Mesendoderm (in vitro differentiated cells): Measurements from ENCODE around the gene CCDC142.

Source experiments
- DNase-seq: peaks from one replicate; pipeline ENCODE4 v3.0.0; 2013
- H2AK5ac ChIP-seq: 2 replicates; pipeline ENCODE4 v1.6.1; 2013; ENCODE audit warnings: low read length, inconsistent platforms
- H2BK120ac ChIP-seq: 2 replicates; pipeline ENCODE4 v1.6.1; 2013; ENCODE audit warnings: low read depth, mild to moderate bottlenecking, low read length, moderate library complexity, mixed read lengths
- H2BK15ac ChIP-seq: replicated peaks from 2 replicates; pipeline ENCODE4 v1.6.1; 2013; ENCODE audit warnings: low read depth, mild to moderate bottlenecking, moderate library complexity
- H2BK5ac ChIP-seq: 2 replicates; pipeline ENCODE4 v1.6.1; 2013; ENCODE audit warnings: low read length, inconsistent platforms
- H3K18ac ChIP-seq: 2 replicates; pipeline ENCODE4 v1.6.1; 2013; ENCODE audit warnings: mild to moderate bottlenecking, low read length, mixed read lengths
- H3K23ac ChIP-seq: one replicate; pipeline ENCODE4 v1.6.1; 2013; ENCODE audit warnings: low read length
- H3K27ac ChIP-seq: 2 replicates; pipeline ENCODE4 v1.5.1; 2013; ENCODE audit warnings: low read depth, mild to moderate bottlenecking, inconsistent platforms, low read length, moderate library complexity
- H3K27me3 ChIP-seq: 2 replicates; pipeline ENCODE4 v1.6.1; 2013; ENCODE audit warnings: low read length, control low read depth, mild to moderate bottlenecking, inconsistent platforms; ENCODE audit not compliant: insufficient read depth, poor library complexity
- H3K36me3 ChIP-seq: 2 replicates; pipeline ENCODE4 v1.6.1; 2013; ENCODE audit warnings: low read length, inconsistent platforms; ENCODE audit not compliant: control insufficient read depth, insufficient read depth
- H3K4ac ChIP-seq: one replicate; pipeline ENCODE4 v1.6.1; 2013; ENCODE audit warnings: low read depth, mild to moderate bottlenecking, low read length, moderate library complexity
- H3K4me1 ChIP-seq: 2 replicates; pipeline ENCODE4 v1.6.1; 2013; ENCODE audit warnings: low read depth, low read length, inconsistent platforms; ENCODE audit not compliant: control insufficient read depth
- H3K4me2 ChIP-seq: 2 replicates; pipeline ENCODE4 v1.6.1; 2013; ENCODE audit warnings: low read length
- H3K4me3 ChIP-seq: 2 replicates; pipeline ENCODE4 v1.5.1; 2013; ENCODE audit warnings: mild to moderate bottlenecking, low read length
- H3K56ac ChIP-seq: one replicate; pipeline ENCODE4 v1.6.1; 2013; ENCODE audit warnings: low read length
- H3K79me1 ChIP-seq: 2 replicates; pipeline ENCODE4 v1.6.1; 2013; ENCODE audit warnings: low read length, inconsistent platforms
- H3K79me2 ChIP-seq: 2 replicates; pipeline ENCODE4 v1.6.1; 2013; ENCODE audit warnings: mild to moderate bottlenecking, low read length; ENCODE audit not compliant: control insufficient read depth, insufficient read depth
- H3K9ac ChIP-seq: 2 replicates; pipeline ENCODE4 v1.6.1; 2013; ENCODE audit warnings: low read length, inconsistent platforms
- H4K5ac ChIP-seq: one replicate; pipeline ENCODE4 v1.6.1; 2013; ENCODE audit warnings: low read length
- H4K8ac ChIP-seq: one replicate; pipeline ENCODE4 v1.6.1; 2013; ENCODE audit warnings: low read depth, mild to moderate bottlenecking, control low read depth, low read length, moderate library complexity
- WGBS: extraction: QIAGEN DNeasy Blood & Tissue Kit; methylation state at CpG from one replicate; pipeline ENCODE4 v1.1.7; 2013; ENCODE audit warnings: low lambda C conversion rate, missing lambda C conversion rate; ENCODE audit not compliant: insufficient coverage; ENCODE audit errors: extremely low coverage; 5-methylcytosine and 5-hydroxymethylcytosine counted together

CCDC142 gene

GRCh38 chr2:74458938-74459363 is 23.8 kb downstream of the CCDC142 start:
- H2BK15ac ChIP-seq, result no peak overlapping the region
- H3K36me3 ChIP-seq, result peaks cover 3% of the 10 kb centered on the region
- peak overlapping the region; percentile 82 for H4K5ac ChIP-seq
- H3K56ac ChIP-seq, result peak overlapping the region; percentile 100
- no peak for DNase-seq
- no CpG with 5 or more reads among the region's 10 CpGs for WGBS
- peak overlapping the region; percentile 28 for H3K4ac ChIP-seq
- peak overlapping the region; percentile 84 for H2AK5ac ChIP-seq
- H3K18ac ChIP-seq, result no peak overlapping the region
- no peak overlapping the region for H3K27ac ChIP-seq
- no peaks in the 10 kb centered on the region for H3K27me3 ChIP-seq
- H3K79me2 ChIP-seq, result peaks cover 9% of the 10 kb centered on the region
- H3K4me3 ChIP-seq, result peak overlapping the region; percentile 99
- H4K8ac ChIP-seq, result no peak overlapping the region
- no peak overlapping the region for H3K23ac ChIP-seq
- H3K4me1 ChIP-seq, result peaks cover 6% of the 10 kb centered on the region
- H3K79me1 ChIP-seq, result peaks cover 10% of the 10 kb centered on the region
- peak overlapping the region; percentile 100 for H3K9ac ChIP-seq
- H3K4me2 ChIP-seq, result peak overlapping the region; percentile 96
- no peak overlapping the region for H2BK120ac ChIP-seq
- peak overlapping the region; percentile 35 for H2BK5ac ChIP-seq

- Histone ChIP-seq H3K27ac (peak within 1 kb of the TSS; percentile 93), H3K4me3 (peak within 1 kb of the TSS; percentile 99), H2BK5ac (peak within 1 kb of the TSS; percentile 76), H3K9ac (peak within 1 kb of the TSS; percentile 100), H2BK120ac (no peak within 1 kb of the TSS), H3K27me3 (no peaks in the 10 kb centered on the region), H3K18ac (peak within 1 kb of the TSS; percentile 34), H3K4me1 (peaks cover 6% of the 10 kb centered on the region), H3K36me3 (peaks cover 3% of the 10 kb centered on the region), H3K56ac (peak within 1 kb of the TSS; percentile 100), H2BK15ac (no peak within 1 kb of the TSS), H4K8ac (peak within 1 kb of the TSS; percentile 43), H3K23ac (no peak within 1 kb of the TSS), H3K4me2 (peak within 1 kb of the TSS; percentile 96), H3K79me2 (peaks cover 9% of the 10 kb centered on the region), H3K4ac (peak within 1 kb of the TSS; percentile 28), H2AK5ac (peak within 1 kb of the TSS; percentile 84), H4K5ac (peak within 1 kb of the TSS; percentile 82), H3K79me1 (peaks cover 10% of the 10 kb centered on the region)
- no CpG with 5 or more reads among the region's 38 CpGs for WGBS
- peak; percentile 100 for DNase-seq
Observed at GRCh38 chr2:74458132-74458937, 24.5 kb downstream of the CCDC142 start, which contains the start of gene WBP1. Gene WBP1 (plus strand): TSS chr2:74458438. CDS start chr2:74458603, 165 bp downstream.

GRCh38 chr2:74457549-74458131 is 25.2 kb downstream of the CCDC142 start:
- no peak overlapping the region for H2AK5ac ChIP-seq
- H3K23ac ChIP-seq, result no peak overlapping the region
- no peak overlapping the region for H4K8ac ChIP-seq
- H3K79me1 ChIP-seq, result peaks cover 10% of the 10 kb centered on the region
- H3K4me1 ChIP-seq, result peaks cover 6% of the 10 kb centered on the region
- no peak overlapping the region for H4K5ac ChIP-seq
- H3K36me3 ChIP-seq, result peaks cover 3% of the 10 kb centered on the region
- H3K4me2 ChIP-seq, result peak overlapping the region; percentile 86
- H3K4me3 ChIP-seq, result peak overlapping the region; percentile 68
- H3K56ac ChIP-seq, result peak overlapping the region; percentile 97
- H3K9ac ChIP-seq, result peak overlapping the region; percentile 93
- peak; percentile 80 for DNase-seq
- H3K79me2 ChIP-seq, result peaks cover 9% of the 10 kb centered on the region
- peak overlapping the region; percentile 34 for H3K18ac ChIP-seq
- peak overlapping the region; percentile 93 for H3K27ac ChIP-seq
- H2BK15ac ChIP-seq, result no peak overlapping the region
- WGBS, result no CpG with 5 or more reads among the region's 46 CpGs
- H3K4ac ChIP-seq, result peak overlapping the region; percentile 22
- H2BK120ac ChIP-seq, result no peak overlapping the region
- H3K27me3 ChIP-seq, result no peaks in the 10 kb centered on the region
- H2BK5ac ChIP-seq, result peak overlapping the region; percentile 76

- WGBS, result no CpG with 5 or more reads among the region's 27 CpGs
- peak overlapping the region; percentile 13 for H3K4me3 ChIP-seq
- H3K79me2 ChIP-seq, result peaks cover 9% of the 10 kb centered on the region
- H3K27me3 ChIP-seq, result no peaks in the 10 kb centered on the region
- H3K27ac ChIP-seq, result peak overlapping the region; percentile 74
- H4K8ac ChIP-seq, result peak overlapping the region; percentile 43
- no peak overlapping the region for H2BK15ac ChIP-seq
- peak overlapping the region; percentile 77 for H3K56ac ChIP-seq
- peak overlapping the region; percentile 71 for H3K9ac ChIP-seq
- H3K4me1 ChIP-seq, result peaks cover 6% of the 10 kb centered on the region
- H3K4ac ChIP-seq, result peak overlapping the region; percentile 22
- peaks cover 10% of the 10 kb centered on the region for H3K79me1 ChIP-seq
- H2BK120ac ChIP-seq, result no peak overlapping the region
- H3K18ac ChIP-seq, result no peak overlapping the region
- peak overlapping the region; percentile 44 for H3K4me2 ChIP-seq
- no peak for DNase-seq
- H3K36me3 ChIP-seq, result peaks cover 3% of the 10 kb centered on the region
- H3K23ac ChIP-seq, result no peak overlapping the region
- peak overlapping the region; percentile 12 for H2BK5ac ChIP-seq
- H4K5ac ChIP-seq, result no peak overlapping the region
- H2AK5ac ChIP-seq, result no peak overlapping the region
Observed at GRCh38 chr2:74457129-74457548, 25.7 kb downstream of the CCDC142 start.

- Histone ChIP-seq H3K36me3 (no peaks in the 10 kb centered on the region), H2AK5ac (no peak within 1 kb of the TSS), H3K23ac (no peak within 1 kb of the TSS), H2BK120ac (no peak within 1 kb of the TSS), H3K4me2 (peak within 1 kb of the TSS; percentile 86), H3K18ac (no peak within 1 kb of the TSS), H3K9ac (peak within 1 kb of the TSS; percentile 72), H2BK5ac (no peak within 1 kb of the TSS), H3K27me3 (no peaks in the 10 kb centered on the region), H4K5ac (no peak within 1 kb of the TSS), H3K4ac (no peak within 1 kb of the TSS), H3K79me1 (peaks cover 10% of the 10 kb centered on the region), H3K4me3 (peak within 1 kb of the TSS; percentile 75), H3K4me1 (peaks cover 6% of the 10 kb centered on the region), H4K8ac (peak within 1 kb of the TSS; percentile 57), H3K56ac (peak within 1 kb of the TSS; percentile 87), H3K27ac (no peak within 1 kb of the TSS), H3K79me2 (peaks cover 9% of the 10 kb centered on the region), H2BK15ac (no peak within 1 kb of the TSS)
- WGBS, result no CpG with 5 or more reads among the region's 40 CpGs
- DNase-seq, result peak; percentile 98
Observed at GRCh38 chr2:74454654-74455511, 27.9 kb downstream of the CCDC142 start, which contains the start of gene INO80B. Gene INO80B (plus strand): TSS chr2:74455087. CDS start chr2:74455117, 30 bp downstream.
